Upper lobe of left lung (tissue), 4 donors: ENCODE data around the gene FNDC8.

ENCODE experiments used
- CTCF ChIP-seq, 6 experiments: fragments of 450-650 bp in 4 of 6; fragments of 200-600 bp in 2 of 6; sonication (generic) in 2 of 6; IDR thresholded peaks; one replicate each; pipeline ENCODE4 v1.5.1; 2016 to 2019; ENCODE audit warnings: antibody characterized with exemption in 6 of 6
- EP300 ChIP-seq, 4 donors: sonication (generic); formaldehyde crosslinking; IDR thresholded peaks; one replicate each; pipeline ENCODE4 v1.5.1; 2017; ENCODE audit warnings: antibody characterized with exemption in 4 of 4, control low read depth in 2 of 4
- POLR2A ChIP-seq, 4 donors: fragments of 450-650 bp; IDR thresholded peaks; one replicate each; pipeline ENCODE4 v1.5.1; 2016 to 2017; ENCODE audit warnings: antibody characterized with exemption in 4 of 4, mild to moderate bottlenecking in 2 of 4
- POLR2AphosphoS5 ChIP-seq, 2 donors: sonication (generic); formaldehyde crosslinking; IDR thresholded peaks; one replicate each; pipeline ENCODE4 v1.5.1; 2017; ENCODE audit warnings: antibody characterized with exemption in 2 of 2

GRCh38 chr17:35176897-35177296 is 55.5 kb downstream of the FNDC8 start:
- TF ChIP-seq POLR2A (IDR thresholded peaks at IDR 0.05) (no peak), CTCF (IDR thresholded peaks at IDR 0.05) (no peak), POLR2AphosphoS5 (IDR thresholded peaks at IDR 0.05) (no peak), EP300 (IDR thresholded peaks at IDR 0.05) (no peak)
